Type B pancreatic cell (in vitro differentiated cells): ENCODE data around the gene TLR7. TPM values are rescaled to one million over a fixed set of nuclear protein-coding genes. Genes with fewer than 3 reads are reported as not detected.

ENCODE experiments used
- DNase-seq: peaks from one replicate; pipeline ENCODE4 v3.0.0; 2021; ENCODE audit warnings: mixed read lengths; ENCODE audit not compliant: unreplicated experiment; ENCODE audit errors: extremely low spot score
- H3K27ac Mint-ChIP-seq: 2 replicates; pipeline ENCODE4 v1.8.0; 2021; ENCODE audit warnings: mild to moderate bottlenecking, mixed read lengths
- H3K27me3 Mint-ChIP-seq: 2 replicates; pipeline ENCODE4 v1.8.0; 2021; ENCODE audit warnings: mixed read lengths
- H3K36me3 Mint-ChIP-seq: 2 replicates; pipeline ENCODE4 v1.8.0; 2021; ENCODE audit warnings: mixed read lengths
- H3K4me1 Mint-ChIP-seq: one replicate; pipeline ENCODE4 v1.8.0; 2021; ENCODE audit warnings: mixed read lengths; ENCODE audit not compliant: unreplicated experiment
- H3K4me3 Mint-ChIP-seq: 2 replicates; pipeline ENCODE4 v1.8.0; 2021; ENCODE audit warnings: mild to moderate bottlenecking, mixed read lengths
- H3K9me3 Mint-ChIP-seq: 2 replicates; pipeline ENCODE4 v1.8.0; 2021; ENCODE audit warnings: mixed read lengths
- total RNA-seq: library from RNA; stranded (reverse); gene quantifications from 2 replicates; pipeline ENCODE4 v1.2.1, GENCODE V29; 2021; ENCODE audit warnings: low replicate concordance
- TF ChIP-seq, protein P1 (sequence below): fragments of 200-600 bp; sonication (generic); conservative IDR thresholded peaks from 2 replicates; pipeline ENCODE4 v1.5.0; 2021; ENCODE audit warnings: antibody characterized with exemption, mild to moderate bottlenecking

The TLR7 gene
- total RNA-seq, 1 donor from 2014 or later, result 0.05 TPM

- no peaks in the 10 kb centered on the region for H3K36me3 Mint-ChIP-seq
- H3K27me3 Mint-ChIP-seq, result no peaks in the 10 kb centered on the region
- H3K4me3 Mint-ChIP-seq, result no peak within 1 kb of the TSS
- TF ChIP-seq, protein P1, sequence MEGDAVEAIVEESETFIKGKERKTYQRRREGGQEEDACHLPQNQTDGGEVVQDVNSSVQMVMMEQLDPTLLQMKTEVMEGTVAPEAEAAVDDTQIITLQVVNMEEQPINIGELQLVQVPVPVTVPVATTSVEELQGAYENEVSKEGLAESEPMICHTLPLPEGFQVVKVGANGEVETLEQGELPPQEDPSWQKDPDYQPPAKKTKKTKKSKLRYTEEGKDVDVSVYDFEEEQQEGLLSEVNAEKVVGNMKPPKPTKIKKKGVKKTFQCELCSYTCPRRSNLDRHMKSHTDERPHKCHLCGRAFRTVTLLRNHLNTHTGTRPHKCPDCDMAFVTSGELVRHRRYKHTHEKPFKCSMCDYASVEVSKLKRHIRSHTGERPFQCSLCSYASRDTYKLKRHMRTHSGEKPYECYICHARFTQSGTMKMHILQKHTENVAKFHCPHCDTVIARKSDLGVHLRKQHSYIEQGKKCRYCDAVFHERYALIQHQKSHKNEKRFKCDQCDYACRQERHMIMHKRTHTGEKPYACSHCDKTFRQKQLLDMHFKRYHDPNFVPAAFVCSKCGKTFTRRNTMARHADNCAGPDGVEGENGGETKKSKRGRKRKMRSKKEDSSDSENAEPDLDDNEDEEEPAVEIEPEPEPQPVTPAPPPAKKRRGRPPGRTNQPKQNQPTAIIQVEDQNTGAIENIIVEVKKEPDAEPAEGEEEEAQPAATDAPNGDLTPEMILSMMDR, result no peak
- H3K27ac Mint-ChIP-seq, result no peak within 1 kb of the TSS
- DNase-seq, result no peak
- no peaks in the 10 kb centered on the region for H3K4me1 Mint-ChIP-seq
- no peaks in the 10 kb centered on the region for H3K9me3 Mint-ChIP-seq
Measured at GRCh38 chrX:12906046-12906761, 39.3 kb downstream of the TLR7 start, which contains the start of gene TLR8. Gene TLR8, plus strand, starts transcription at chrX:12906620. Its CDS starts 87 bp downstream, at chrX:12906707.

DNA sequence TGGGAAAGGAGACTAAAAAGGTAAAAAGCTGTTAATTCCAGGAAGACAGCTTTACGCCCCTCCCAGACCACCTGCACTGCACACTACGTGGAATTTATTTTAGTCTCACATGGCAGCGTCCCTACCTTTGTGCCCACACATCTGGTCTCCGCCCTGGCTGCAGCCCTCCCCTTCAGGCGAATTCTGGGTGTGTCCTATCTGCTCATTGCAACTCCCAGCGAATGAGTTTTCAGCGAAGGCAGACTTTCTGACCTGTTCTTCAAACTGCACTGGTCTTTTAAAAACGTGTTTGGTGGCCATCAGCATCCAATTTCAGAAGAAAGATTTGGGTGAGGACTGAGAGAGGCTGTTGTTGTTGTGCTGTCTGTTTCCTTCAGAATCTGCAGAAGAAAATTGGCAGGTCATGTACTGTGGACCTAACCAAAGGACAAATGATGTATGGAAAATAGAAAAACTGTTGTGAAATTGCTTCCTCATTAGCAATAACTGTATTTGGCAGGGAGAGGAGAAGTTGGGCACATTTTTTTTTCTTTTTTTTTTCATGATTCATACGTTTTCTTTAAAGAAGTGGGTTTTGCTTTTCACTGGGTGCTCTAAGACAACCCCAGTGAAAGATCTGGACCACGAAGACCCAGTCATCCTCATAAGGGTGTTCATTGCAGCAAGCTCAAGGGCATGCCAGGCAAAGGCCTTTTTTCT lies 43.7 kb downstream of the TLR7 start:
- TF ChIP-seq, protein P1, result no peak
- peaks cover 16% of the 10 kb centered on the region for H3K9me3 Mint-ChIP-seq
- no peak overlapping the region for H3K27ac Mint-ChIP-seq
- DNase-seq, result no peak
- no peaks in the 10 kb centered on the region for H3K4me1 Mint-ChIP-seq
- H3K27me3 Mint-ChIP-seq, result no peaks in the 10 kb centered on the region
- no peaks in the 10 kb centered on the region for H3K36me3 Mint-ChIP-seq
- H3K4me3 Mint-ChIP-seq, result no peak overlapping the region

DNA sequence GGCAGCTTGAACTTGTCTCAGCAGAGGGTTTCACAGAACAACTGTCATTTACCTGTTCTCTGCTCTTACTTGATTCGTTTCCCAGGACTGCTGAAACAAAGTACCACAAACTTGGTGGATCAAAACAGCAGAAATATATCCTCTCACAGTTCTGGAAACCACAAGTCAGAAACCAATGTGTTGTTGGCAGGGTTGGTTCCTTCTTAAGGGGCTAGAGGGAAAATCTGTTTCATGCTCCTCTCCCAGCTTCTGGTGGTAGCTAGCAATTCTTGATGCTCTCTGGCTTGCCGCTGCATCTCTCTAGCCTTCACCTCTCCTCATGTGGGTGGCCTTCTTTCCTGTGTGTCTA lies 44.2 kb downstream of the TLR7 start:
- H3K9me3 Mint-ChIP-seq, result peaks cover 16% of the 10 kb centered on the region

DNA sequence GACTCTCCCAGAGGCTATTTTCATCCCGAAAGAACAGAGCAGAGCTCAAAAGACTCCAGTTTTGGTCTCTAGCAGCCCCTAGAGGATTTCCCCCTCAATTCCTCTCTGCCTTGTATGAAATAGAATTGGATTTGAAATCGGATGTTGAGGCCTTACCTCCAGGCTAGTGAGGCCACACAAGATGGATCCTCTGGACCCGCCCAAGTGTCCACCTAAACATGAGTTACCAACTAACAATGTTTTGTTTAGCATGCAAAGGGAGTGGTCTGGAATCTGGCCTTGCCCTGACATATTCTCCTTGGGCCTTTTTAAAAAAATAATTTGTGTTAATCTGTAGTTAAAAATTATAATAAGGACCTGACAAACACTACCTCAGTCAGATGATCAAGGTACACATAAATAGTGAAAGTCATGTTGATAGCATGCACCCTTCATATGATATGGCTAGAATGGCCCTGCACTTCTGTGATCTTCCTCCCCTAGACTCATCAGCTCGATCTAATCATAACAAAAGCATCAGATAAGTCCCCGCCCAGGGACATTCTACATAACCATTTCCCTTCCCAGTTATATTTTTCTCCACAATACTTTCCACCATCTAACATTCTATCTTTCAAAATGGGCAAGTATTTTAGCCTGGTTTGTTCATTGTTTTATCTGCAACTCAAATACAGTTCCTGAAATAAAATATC lies 46.1 kb downstream of the TLR7 start:
- DNase-seq, result no peak
- Mint-ChIP-seq H3K4me1 (no peaks in the 10 kb centered on the region), H3K9me3 (peaks cover 16% of the 10 kb centered on the region), H3K27ac (peak overlapping the region; percentile 61), H3K4me3 (no peak overlapping the region), H3K27me3 (no peaks in the 10 kb centered on the region), H3K36me3 (no peaks in the 10 kb centered on the region)
- TF ChIP-seq, protein P1, result no peak

More for the DNA sequence above, 44.2 kb downstream of the TLR7 start:
- Mint-ChIP-seq H3K27me3 (no peaks in the 10 kb centered on the region), H3K27ac (no peak overlapping the region), H3K4me1 (no peaks in the 10 kb centered on the region), H3K4me3 (no peak overlapping the region), H3K36me3 (no peaks in the 10 kb centered on the region)
- TF ChIP-seq, protein P1, result no peak
- DNase-seq, result no peak

- Mint-ChIP-seq H3K27ac (no peak overlapping the region), H3K36me3 (no peaks in the 10 kb centered on the region), H3K4me3 (no peak overlapping the region), H3K27me3 (no peaks in the 10 kb centered on the region), H3K4me1 (no peaks in the 10 kb centered on the region), H3K9me3 (peaks cover 13% of the 10 kb centered on the region)
- TF ChIP-seq, protein P1, result no peak
- no peak for DNase-seq
Measured at GRCh38 chrX:12917753-12918152, 50.9 kb downstream of the TLR7 start.
